Kidney glomerular epithelial cell (primary cell): ENCODE measurements around the gene HADH.
"Not testable (repeated sequence)": the region's sequence is repeated elsewhere in the genome, so short reads cannot be mapped to it uniquely, and the experiment has no call there.

ENCODE experiments used
- DNase-seq: peaks from one replicate; lab custom pipeline; 2025; lab: John Stamatoyannopoulos, UW

HADH gene

GRCh38 chr4:107989537-107990386 lies at the start of gene HADH:
Gene HADH, plus strand, starts transcription at chr4:107989889. Its CDS starts 44 bp downstream, at chr4:107989933.
- peak; percentile 68 for DNase-seq

- DNase-seq: no peak
These were observed 43.9 kb upstream of the HADH start for GRCh38 chr4:107945809-107946208.

GRCh38 chr4:107950746-107951540 lies 38.7 kb upstream of the HADH start:
- DNase-seq: no peak

- peak; percentile 69 for DNase-seq
These were observed 38.1 kb upstream of the HADH start for GRCh38 chr4:107951551-107951950.

GRCh38 chr4:107956011-107956410 lies 33.7 kb upstream of the HADH start:
- no peak for DNase-seq

GRCh38 chr4:107966903-107967302 lies 22.8 kb upstream of the HADH start:
- no peak for DNase-seq

GRCh38 chr4:107967519-107967918 lies 22.2 kb upstream of the HADH start:
- not testable (repeated sequence) for DNase-seq

GRCh38 chr4:107967921-107968320 lies 21.8 kb upstream of the HADH start:
- not testable (repeated sequence) for DNase-seq

- no peak for DNase-seq
These were observed 19.5 kb upstream of the HADH start for GRCh38 chr4:107970063-107970798.

GRCh38 chr4:107972605-107973004 lies 17.1 kb upstream of the HADH start:
- no peak for DNase-seq

GRCh38 chr4:107974523-107974922 lies 15.2 kb upstream of the HADH start:
- DNase-seq: no peak

GRCh38 chr4:107977482-107977881 lies 12.2 kb upstream of the HADH start:
- no peak for DNase-seq

- no peak for DNase-seq
These were observed 11.6 kb upstream of the HADH start for GRCh38 chr4:107977966-107978705.

- no peak for DNase-seq
These were observed 10.8 kb upstream of the HADH start for GRCh38 chr4:107978716-107979451.

- no peak for DNase-seq
These were observed 1.6 kb upstream of the HADH start for GRCh38 chr4:107987916-107988762.

GRCh38 chr4:107988763-107989035 lies 990 bp upstream of the HADH start:
- no peak for DNase-seq

GRCh38 chr4:107989162-107989536 lies 540 bp upstream of the HADH start:
- DNase-seq: no peak

GRCh38 chr4:107991945-107992630 lies 2.4 kb downstream of the HADH start:
- DNase-seq: no peak

- DNase-seq: no peak
These were observed 4.3 kb downstream of the HADH start for GRCh38 chr4:107993969-107994368.

GRCh38 chr4:107994894-107995293 lies 5.2 kb downstream of the HADH start:
- DNase-seq: no peak
